Mesenchymal stem cell (in vitro differentiated cells and primary cell): Measurements from ENCODE around the gene NLRP1.
A peak's percentile ranks its signal among the peaks of the same experiment; 100 is the strongest.

Source experiments
- DNase-seq: peaks from one replicate; pipeline ENCODE4 v3.0.0-alpha.2; 2013
- H2AFZ ChIP-seq: one replicate; pipeline ENCODE4 v1.6.1; 2013; ENCODE audit warnings: low read depth, mild to moderate bottlenecking, control low read depth, inconsistent platforms, low read length, moderate library complexity
- H2AK5ac ChIP-seq: 2 replicates; pipeline ENCODE4 v1.6.1; 2013; ENCODE audit warnings: low read length, moderate library complexity, mild to moderate bottlenecking, inconsistent platforms; ENCODE audit not compliant: severe bottlenecking
- H2BK120ac ChIP-seq: one replicate; pipeline ENCODE4 v1.6.1; 2013; ENCODE audit warnings: low read depth, mild to moderate bottlenecking, inconsistent platforms, low read length, moderate library complexity
- H2BK12ac ChIP-seq, 2 experiments: one replicate each; pipeline ENCODE4 v1.6.1; 2013; ENCODE audit warnings: inconsistent platforms in 2 of 2, low read length in 2 of 2, mild to moderate bottlenecking in 2 of 2, moderate library complexity in 2 of 2, control low read depth in 1 of 2
- H2BK15ac ChIP-seq: one replicate; pipeline ENCODE4 v1.6.1; 2013; ENCODE audit warnings: mild to moderate bottlenecking, low read depth, inconsistent platforms; ENCODE audit not compliant: poor library complexity, severe bottlenecking
- H2BK5ac ChIP-seq: 2 replicates; pipeline ENCODE4 v1.6.1; 2013; ENCODE audit warnings: low read depth, mild to moderate bottlenecking, low read length, control low read depth, inconsistent platforms; ENCODE audit not compliant: poor library complexity, severe bottlenecking
- H3K14ac ChIP-seq, 2 experiments: one replicate each; pipeline ENCODE4 v1.6.1; 2013; ENCODE audit warnings: inconsistent platforms in 2 of 2, low read length in 2 of 2, control low read depth in 1 of 2, mild to moderate bottlenecking in 1 of 2, moderate library complexity in 1 of 2
- H3K18ac ChIP-seq, 2 experiments: one replicate each; pipeline ENCODE4 v1.6.1; 2013; ENCODE audit warnings: inconsistent platforms in 2 of 2, low read length in 2 of 2, control low read depth in 1 of 2, low read depth in 1 of 2, mild to moderate bottlenecking in 1 of 2
- H3K23ac ChIP-seq, 2 experiments: one replicate each; pipeline ENCODE4 v1.6.1; 2013; ENCODE audit warnings: inconsistent platforms in 2 of 2, low read length in 2 of 2, mild to moderate bottlenecking in 2 of 2, moderate library complexity in 2 of 2, control low read depth in 1 of 2
- H3K27ac ChIP-seq: 2 replicates; pipeline ENCODE4 v1.5.1; 2013; ENCODE audit warnings: mild to moderate bottlenecking, moderate library complexity, low read length, control low read depth, inconsistent platforms; ENCODE audit not compliant: poor library complexity, severe bottlenecking
- H3K27me3 ChIP-seq, 2 experiments: 2 replicates each; pipeline versions ENCODE4 v1.6.1 to v1.7.0; 2013; ENCODE audit warnings: low read length in 2 of 2, mild to moderate bottlenecking in 2 of 2, moderate library complexity in 2 of 2, control low read depth in 1 of 2, inconsistent platforms in 1 of 2; ENCODE audit not compliant: control insufficient read depth in 1 of 2, insufficient read depth in 1 of 2
- H3K36me3 ChIP-seq, 2 experiments: 2 replicates each; pipeline versions ENCODE4 v1.6.1 to v1.7.0; 2013; ENCODE audit warnings: low read length in 2 of 2, control low read depth in 1 of 2, inconsistent platforms in 1 of 2, low read depth in 1 of 2, mild to moderate bottlenecking in 1 of 2; ENCODE audit not compliant: insufficient read depth in 2 of 2, control insufficient read depth in 1 of 2
- H3K4ac ChIP-seq, 2 experiments: one replicate each; pipeline ENCODE4 v1.6.1; 2013; ENCODE audit warnings: inconsistent platforms in 2 of 2, low read length in 2 of 2, mild to moderate bottlenecking in 2 of 2, moderate library complexity in 2 of 2, control low read depth in 1 of 2, low read depth in 1 of 2
- H3K4me1 ChIP-seq: 2 replicates; pipeline ENCODE4 v1.6.1; 2013; ENCODE audit warnings: low read depth, low read length, control low read depth; ENCODE audit not compliant: control insufficient read depth, insufficient read depth
- H3K4me2 ChIP-seq: 2 replicates; pipeline ENCODE4 v1.6.1; 2013; ENCODE audit warnings: low read length, mild to moderate bottlenecking, inconsistent platforms; ENCODE audit not compliant: poor library complexity, severe bottlenecking
- H3K4me3 ChIP-seq, 2 experiments: 2 replicates each; pipeline versions ENCODE4 v1.5.1 to v1.7.0; 2013; ENCODE audit warnings: low read length in 2 of 2, mild to moderate bottlenecking in 2 of 2, control low read depth in 1 of 2, low read depth in 1 of 2; ENCODE audit not compliant: insufficient read depth in 1 of 2
- H3K79me1 ChIP-seq: replicated peaks from 2 replicates; pipeline ENCODE4 v1.6.1; 2013; ENCODE audit warnings: mild to moderate bottlenecking, control low read depth, low read length, inconsistent platforms; ENCODE audit not compliant: poor library complexity, severe bottlenecking
- H3K9ac ChIP-seq: 2 replicates; pipeline ENCODE4 v1.7.0; 2013; ENCODE audit warnings: mild to moderate bottlenecking, low read length, moderate library complexity
- H3K9me3 ChIP-seq: 2 replicates; pipeline ENCODE4 v1.7.0; 2013; ENCODE audit warnings: mild to moderate bottlenecking, low read length; ENCODE audit not compliant: control insufficient read depth
- H4K8ac ChIP-seq: one replicate; pipeline ENCODE4 v1.6.1; 2013; ENCODE audit warnings: inconsistent platforms, mild to moderate bottlenecking, low read length, moderate library complexity
- H4K91ac ChIP-seq: one replicate; pipeline ENCODE4 v1.6.1; 2013; ENCODE audit warnings: mild to moderate bottlenecking, low read length, inconsistent platforms
- WGBS: methylation state at CpG from one replicate; pipeline ENCODE4 v1.1.7; 2013; ENCODE audit warnings: mixed read lengths; 5-methylcytosine and 5-hydroxymethylcytosine counted together

NLRP1 gene

GRCh38 chr17:5464717-5465507, 119.4 kb downstream of the NLRP1 start:
- Histone ChIP-seq H2BK15ac (no peak overlapping the region), H3K9me3 (no peaks in the 10 kb centered on the region), H3K4me3 (no peak overlapping the region), H2AK5ac (no peak overlapping the region), H3K23ac (no peak overlapping the region), H3K79me1 (peaks cover 18% of the 10 kb centered on the region), H2BK12ac (no peak overlapping the region), H3K18ac (no peak overlapping the region), H3K27ac (no peak overlapping the region), H3K4me2 (no peak overlapping the region), H3K14ac (peak overlapping the region in 1 of 2 experiments; percentile 2), H3K27me3 (no peaks in the 10 kb centered on the region), H2AFZ (no peak overlapping the region), H3K9ac (no peak overlapping the region), H2BK120ac (no peak overlapping the region), H4K8ac (peak overlapping the region; percentile 2), H3K4me1 (peaks cover 1% of the 10 kb centered on the region), H3K36me3 (peaks cover 18 to 24% of the 10 kb centered on the region in 2 experiments), H3K4ac (no peak overlapping the region), H4K91ac (no peak overlapping the region), H2BK5ac (no peak overlapping the region)
- DNase-seq: no peak
- WGBS: 78% methylated on average over 9 of the region's 10 CpGs
